Measurements from ENCODE around the gene DENND4A. TPM values are rescaled to one million over a fixed set of nuclear protein-coding genes. Genes with fewer than 3 reads are reported as not detected.
"Not testable (repeated sequence)": the region's sequence is repeated elsewhere in the genome, so short reads cannot be mapped to it uniquely, and the experiment has no call there.

DENND4A gene
- polyA plus RNA-seq, 3 donors from 2014 or later, result 6.4 to 18.9 (median 6.5) TPM

DNA sequence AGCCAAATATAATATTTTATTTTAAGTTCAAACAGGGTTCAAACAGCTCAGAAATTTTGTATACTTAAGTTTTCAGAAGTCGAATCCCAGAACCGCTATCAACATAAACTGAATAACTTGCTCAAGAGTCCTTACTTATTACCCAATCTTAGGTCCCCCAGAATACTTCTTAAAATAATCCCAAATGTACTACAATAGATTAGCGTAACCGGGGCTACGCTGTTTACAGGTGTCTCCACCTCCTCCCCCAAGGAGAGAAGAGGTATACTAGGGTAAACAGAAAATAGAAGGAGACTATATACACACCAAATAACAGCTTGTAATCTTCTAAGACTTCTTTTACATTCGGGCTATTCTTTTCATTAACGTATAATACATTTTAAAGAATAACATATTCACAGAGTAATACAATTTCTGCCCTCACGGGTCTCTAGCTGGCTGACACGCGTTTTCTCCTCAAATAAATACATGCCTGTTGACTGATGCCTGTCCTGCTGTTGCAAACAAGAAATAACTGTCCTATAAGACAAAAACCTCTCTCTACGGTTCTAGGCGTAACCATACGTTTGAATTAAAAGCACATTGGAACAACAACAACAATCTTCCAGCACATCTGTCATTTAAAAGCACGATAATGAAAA, 1.3 kb downstream of the DENND4A start:
- Mint-ChIP-seq H3K27ac (peak overlapping the region; percentile 87 to 100 (median 98)), H3K36me3 (peaks cover 0 to 5% (median 0%) of the 10 kb centered on the region in 3 donors)

GRCh38 chr15:65789759-65790425, 2.2 kb downstream of the DENND4A start:
- DNase-seq, result no peak
- peaks cover 4 to 25% (median 14%) of the 10 kb centered on the region in 3 donors for H3K27me3 Mint-ChIP-seq (ENCODE audit: low read depth in 3 of 3)

More for the DNA sequence above, 1.3 kb downstream of the DENND4A start:
- peak overlapping the region; percentile 90 to 99 (median 92) for H3K4me3 Mint-ChIP-seq
- H3K9me3 Mint-ChIP-seq, result no peaks in the 10 kb centered on the region
- H3K4me1 Mint-ChIP-seq, result peaks cover 51 to 65% of the 10 kb centered on the region in 2 donors
- H3K27me3 Mint-ChIP-seq (ENCODE audit: low read depth in 3 of 3), result peaks cover 4 to 23% (median 14%) of the 10 kb centered on the region in 3 donors
- DNase-seq, result peak in 2 of 3 donors; percentile 31 to 32

DNA sequence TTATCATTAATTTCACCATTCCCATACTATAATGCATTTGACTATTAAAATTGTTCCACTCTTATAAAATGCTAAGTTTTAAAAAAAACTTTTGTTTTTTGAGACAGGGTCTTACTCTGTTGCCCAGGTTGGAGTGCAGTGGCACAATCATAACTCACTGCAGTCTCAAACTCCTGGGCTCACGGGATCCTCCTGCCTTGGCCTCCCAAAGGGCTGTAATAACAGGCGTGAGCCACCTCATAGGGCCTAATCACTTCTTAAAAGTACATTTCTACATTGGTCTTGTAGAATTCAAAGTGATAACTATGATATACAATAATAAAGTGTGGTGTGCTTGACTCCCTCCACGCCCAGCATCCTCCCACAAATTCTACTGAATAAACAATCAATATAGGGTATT, 3.0 kb downstream of the DENND4A start:
- Mint-ChIP-seq H3K36me3 (no peaks in the 10 kb centered on the region), H3K4me1 (peaks cover 51 to 67% of the 10 kb centered on the region in 2 donors), H3K27ac (peak overlapping the region in 4 of 6 donors; percentile 15 to 100 (median 92))

More at GRCh38 chr15:65789759-65790425, 2.2 kb downstream of the DENND4A start:
- H3K27ac Mint-ChIP-seq, result peak overlapping the region; percentile 70 to 100 (median 92)
- H3K9me3 Mint-ChIP-seq, result no peaks in the 10 kb centered on the region
- H3K4me1 Mint-ChIP-seq, result peaks cover 51 to 66% of the 10 kb centered on the region in 2 donors
- peaks cover 0 to 5% (median 0%) of the 10 kb centered on the region in 3 donors for H3K36me3 Mint-ChIP-seq
- peak overlapping the region; percentile 90 to 99 (median 92) for H3K4me3 Mint-ChIP-seq

GRCh38 chr15:65787260-65787659, 4.8 kb downstream of the DENND4A start:
- peak overlapping the region in 3 of 5 donors; percentile 15 to 64 (median 43) for H3K4me3 Mint-ChIP-seq
- no peaks in the 10 kb centered on the region for H3K36me3 Mint-ChIP-seq
- peak overlapping the region; percentile 18 to 90 (median 70) for H3K27ac Mint-ChIP-seq
- no peaks in the 10 kb centered on the region for H3K9me3 Mint-ChIP-seq
- H3K27me3 Mint-ChIP-seq (ENCODE audit: low read depth in 3 of 3), result peaks cover 4 to 19% (median 9%) of the 10 kb centered on the region in 3 donors
- no peak for DNase-seq
- peaks cover 45 to 68% of the 10 kb centered on the region in 2 donors for H3K4me1 Mint-ChIP-seq

More for the DNA sequence above, 3.0 kb downstream of the DENND4A start:
- DNase-seq, result no peak
- Mint-ChIP-seq H3K4me3 (peak overlapping the region in 3 of 5 donors; percentile 33 to 90 (median 34)), H3K9me3 (no peaks in the 10 kb centered on the region), H3K27me3 (ENCODE audit: low read depth in 3 of 3) (peaks cover 4 to 25% (median 14%) of the 10 kb centered on the region in 3 donors)

DNA sequence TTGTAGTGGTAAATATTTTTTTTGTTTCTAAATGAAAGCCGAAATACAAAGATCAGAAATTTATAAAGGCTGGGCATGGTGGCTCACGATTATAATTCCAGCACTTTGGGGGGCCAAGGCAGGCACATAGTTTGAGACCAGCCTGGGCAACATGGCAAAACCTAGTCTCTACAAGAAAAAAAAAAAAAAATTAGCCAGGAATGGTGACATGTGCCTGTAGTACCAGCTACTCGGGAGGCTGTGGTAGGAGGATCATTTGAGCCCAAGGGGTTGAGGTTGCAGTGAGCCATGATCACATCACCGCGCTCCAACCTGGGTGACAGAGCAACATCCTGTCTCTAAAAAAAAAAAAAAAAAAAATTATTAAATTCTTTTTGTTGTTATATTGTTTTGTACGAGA, 6.9 kb downstream of the DENND4A start:
- Mint-ChIP-seq H3K36me3 (no peaks in the 10 kb centered on the region), H3K9me3 (no peaks in the 10 kb centered on the region), H3K4me3 (no peak overlapping the region), H3K27ac (no peak overlapping the region), H3K4me1 (peaks cover 37 to 56% of the 10 kb centered on the region in 2 donors), H3K27me3 (ENCODE audit: low read depth in 3 of 3) (peaks cover 0 to 6% (median 3%) of the 10 kb centered on the region in 3 donors)
- DNase-seq, result no peak

GRCh38 chr15:65783872-65784271, 8.2 kb downstream of the DENND4A start:
- H3K36me3 Mint-ChIP-seq, result no peaks in the 10 kb centered on the region
- peak overlapping the region in 2 of 6 donors; percentile 29 to 79 for H3K27ac Mint-ChIP-seq
- H3K4me3 Mint-ChIP-seq, result no peak overlapping the region
- DNase-seq, result no peak
- no peaks in the 10 kb centered on the region for H3K9me3 Mint-ChIP-seq
- peaks cover 0 to 3% (median 3%) of the 10 kb centered on the region in 3 donors for H3K27me3 Mint-ChIP-seq (ENCODE audit: low read depth in 3 of 3)
- peaks cover 27 to 45% of the 10 kb centered on the region in 2 donors for H3K4me1 Mint-ChIP-seq

DNA sequence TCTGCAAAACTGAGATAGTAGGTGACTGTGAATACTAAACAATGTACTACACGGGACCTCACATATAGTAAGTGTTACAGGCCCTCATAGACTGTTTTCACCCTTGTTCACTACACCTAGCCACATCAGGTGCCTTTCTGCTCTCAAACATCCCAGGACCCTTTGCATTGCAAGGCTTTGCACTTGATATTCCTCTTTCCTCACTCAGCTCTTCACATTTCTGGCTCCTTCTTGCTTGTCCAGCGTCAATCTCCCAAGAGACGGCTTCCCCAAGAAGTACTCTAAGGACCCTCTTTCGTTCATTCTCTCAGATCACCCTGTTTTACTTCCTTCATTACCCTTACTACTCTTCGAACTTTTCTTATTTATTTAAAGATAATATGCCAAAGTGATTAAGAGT, 10.0 kb downstream of the DENND4A start:
- Mint-ChIP-seq H3K9me3 (no peaks in the 10 kb centered on the region), H3K27ac (no peak overlapping the region), H3K4me1 (peaks cover 29 to 45% of the 10 kb centered on the region in 2 donors), H3K27me3 (ENCODE audit: low read depth in 3 of 3) (peaks cover 0 to 7% (median 0%) of the 10 kb centered on the region in 3 donors), H3K4me3 (no peak overlapping the region), H3K36me3 (no peaks in the 10 kb centered on the region)
- DNase-seq, result no peak

DNA sequence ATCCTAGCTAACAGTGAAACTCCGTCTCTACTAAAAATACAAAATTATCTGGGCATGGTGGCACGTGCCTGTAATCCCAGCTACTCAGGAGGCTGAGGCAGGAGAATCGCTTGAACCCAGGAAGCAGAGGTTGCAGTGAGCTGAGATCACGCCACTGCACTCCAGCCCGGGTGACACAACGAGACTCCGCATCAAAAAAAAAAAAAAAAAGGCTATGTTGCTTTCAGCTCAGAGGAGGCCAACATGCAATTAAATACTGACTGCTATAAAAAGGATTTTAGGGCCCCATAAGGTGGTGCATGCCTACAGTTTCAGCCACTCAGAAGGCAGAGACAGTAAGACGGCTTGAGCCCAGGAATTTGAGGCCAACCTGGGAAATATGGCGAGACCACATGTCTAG, 13.4 kb downstream of the DENND4A start:
- H3K4me1 Mint-ChIP-seq, result peaks cover 34 to 43% of the 10 kb centered on the region in 2 donors
- peak overlapping the region; percentile 59 to 75 (median 69) for H3K4me3 Mint-ChIP-seq
- DNase-seq; H3K36me3 Mint-ChIP-seq; H3K27me3 Mint-ChIP-seq (ENCODE audit: low read depth in 3 of 3); H3K9me3 Mint-ChIP-seq: not testable (repeated sequence)
- H3K27ac Mint-ChIP-seq, result peak overlapping the region; percentile 83 to 93 (median 86)

DNA sequence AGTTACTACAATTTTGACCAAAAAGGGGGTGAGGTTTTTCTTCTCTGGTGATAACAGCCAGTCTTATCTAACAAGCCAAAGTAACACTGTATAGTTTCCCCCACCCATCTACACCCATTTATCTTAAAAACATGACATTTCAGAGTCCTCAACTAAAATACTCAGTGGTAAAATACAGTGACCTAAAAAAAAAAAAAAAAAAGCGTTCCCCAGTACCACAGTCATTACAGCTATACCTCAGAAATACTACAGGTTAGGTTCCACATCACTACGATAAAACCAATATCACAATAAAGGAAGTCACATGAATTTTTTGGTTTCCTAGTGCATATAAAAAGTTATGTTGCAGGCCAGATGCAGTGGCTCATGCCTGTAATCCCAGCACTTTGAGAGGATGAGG, 13.8 kb downstream of the DENND4A start:
- Mint-ChIP-seq H3K36me3 (peaks cover 0 to 2% (median 0%) of the 10 kb centered on the region in 3 donors), H3K27ac (peak overlapping the region; percentile 83 to 93 (median 86)), H3K4me3 (peak overlapping the region; percentile 59 to 75 (median 69)), H3K9me3 (no peaks in the 10 kb centered on the region), H3K4me1 (peaks cover 38 to 43% of the 10 kb centered on the region in 2 donors), H3K27me3 (ENCODE audit: low read depth in 3 of 3) (peaks cover 2 to 5% (median 2%) of the 10 kb centered on the region in 3 donors)
- peak; percentile 50 to 55 (median 51) for DNase-seq

GRCh38 chr15:65777843-65778242, 14.2 kb downstream of the DENND4A start:
- no peak for DNase-seq
- peak overlapping the region in 4 of 5 donors; percentile 17 to 75 (median 52) for H3K4me3 Mint-ChIP-seq
- peaks cover 40 to 45% of the 10 kb centered on the region in 2 donors for H3K4me1 Mint-ChIP-seq
- no peaks in the 10 kb centered on the region for H3K9me3 Mint-ChIP-seq
- H3K36me3 Mint-ChIP-seq, result peaks cover 0 to 4% (median 0%) of the 10 kb centered on the region in 3 donors
- H3K27ac Mint-ChIP-seq, result peak overlapping the region; percentile 51 to 93 (median 84)
- peaks cover 2 to 5% (median 2%) of the 10 kb centered on the region in 3 donors for H3K27me3 Mint-ChIP-seq (ENCODE audit: low read depth in 3 of 3)

- peaks cover 45 to 51% of the 10 kb centered on the region in 2 donors for H3K4me1 Mint-ChIP-seq
- DNase-seq, result no peak
These were observed 15.0 kb downstream of the DENND4A start for GRCh38 chr15:65777053-65777452.

GRCh38 chr15:65773386-65774111, 18.5 kb downstream of the DENND4A start:
- no peak for DNase-seq
- H3K4me3 Mint-ChIP-seq, result peak overlapping the region in 2 of 5 donors; percentile 18 to 54
- H3K27ac Mint-ChIP-seq, result peak overlapping the region; percentile 51 to 80 (median 64)
- peaks cover 47 to 72% of the 10 kb centered on the region in 2 donors for H3K4me1 Mint-ChIP-seq
- peaks cover 4 to 5% (median 4%) of the 10 kb centered on the region in 3 donors for H3K36me3 Mint-ChIP-seq
- H3K27me3 Mint-ChIP-seq (ENCODE audit: low read depth in 3 of 3), result peaks cover 2 to 3% (median 2%) of the 10 kb centered on the region in 3 donors
- no peaks in the 10 kb centered on the region for H3K9me3 Mint-ChIP-seq

More at GRCh38 chr15:65777053-65777452, 15.0 kb downstream of the DENND4A start:
- Mint-ChIP-seq H3K36me3 (peaks cover 0 to 4% (median 2%) of the 10 kb centered on the region in 3 donors), H3K27ac (peak overlapping the region in 4 of 6 donors; percentile 39 to 84 (median 70)), H3K27me3 (ENCODE audit: low read depth in 3 of 3) (peaks cover 2 to 5% (median 2%) of the 10 kb centered on the region in 3 donors), H3K9me3 (no peaks in the 10 kb centered on the region), H3K4me3 (no peak overlapping the region)

DNA sequence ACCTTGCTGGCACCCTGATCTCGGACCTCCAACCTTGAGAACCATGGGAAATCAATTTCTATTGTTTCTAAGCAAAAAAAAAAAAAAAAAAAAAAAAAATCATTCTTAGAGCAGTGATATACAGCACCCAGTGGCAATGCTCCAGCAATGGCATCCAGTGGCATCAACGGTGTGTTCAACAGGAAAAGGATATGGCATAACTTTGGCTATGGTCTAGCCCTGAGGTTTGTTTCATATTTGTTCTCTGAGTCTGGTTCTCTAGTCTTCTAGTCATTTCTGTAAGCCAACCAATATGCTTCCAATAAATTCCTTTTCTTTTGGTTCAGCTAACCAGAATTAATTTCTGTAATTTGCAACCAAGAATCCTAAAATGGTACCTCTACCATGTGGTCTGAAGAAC, 19.2 kb downstream of the DENND4A start:
- Mint-ChIP-seq H3K27ac (peak overlapping the region; percentile 32 to 75 (median 58)), H3K9me3 (no peaks in the 10 kb centered on the region)
- DNase-seq, result no peak

More for the DNA sequence above, 19.2 kb downstream of the DENND4A start:
- Mint-ChIP-seq H3K27me3 (ENCODE audit: low read depth in 3 of 3) (peaks cover 0 to 2% (median 2%) of the 10 kb centered on the region in 3 donors), H3K4me1 (peaks cover 47 to 72% of the 10 kb centered on the region in 2 donors), H3K36me3 (peaks cover 4 to 5% (median 4%) of the 10 kb centered on the region in 3 donors), H3K4me3 (peak overlapping the region in 1 of 5 donors; percentile 54)

Data from immature natural killer cell (primary cell).